Measurements from ENCODE around the gene NUP85. TPM values are rescaled to one million over a fixed set of nuclear protein-coding genes. Genes with fewer than 3 reads are reported as not detected.
A peak's percentile ranks its signal among the peaks of the same experiment; 100 is the strongest.

NUP85 gene
- polyA plus RNA-seq, 1 of the 3 experiments (the other 2 are of a cell fraction): 80.5 TPM

DNA sequence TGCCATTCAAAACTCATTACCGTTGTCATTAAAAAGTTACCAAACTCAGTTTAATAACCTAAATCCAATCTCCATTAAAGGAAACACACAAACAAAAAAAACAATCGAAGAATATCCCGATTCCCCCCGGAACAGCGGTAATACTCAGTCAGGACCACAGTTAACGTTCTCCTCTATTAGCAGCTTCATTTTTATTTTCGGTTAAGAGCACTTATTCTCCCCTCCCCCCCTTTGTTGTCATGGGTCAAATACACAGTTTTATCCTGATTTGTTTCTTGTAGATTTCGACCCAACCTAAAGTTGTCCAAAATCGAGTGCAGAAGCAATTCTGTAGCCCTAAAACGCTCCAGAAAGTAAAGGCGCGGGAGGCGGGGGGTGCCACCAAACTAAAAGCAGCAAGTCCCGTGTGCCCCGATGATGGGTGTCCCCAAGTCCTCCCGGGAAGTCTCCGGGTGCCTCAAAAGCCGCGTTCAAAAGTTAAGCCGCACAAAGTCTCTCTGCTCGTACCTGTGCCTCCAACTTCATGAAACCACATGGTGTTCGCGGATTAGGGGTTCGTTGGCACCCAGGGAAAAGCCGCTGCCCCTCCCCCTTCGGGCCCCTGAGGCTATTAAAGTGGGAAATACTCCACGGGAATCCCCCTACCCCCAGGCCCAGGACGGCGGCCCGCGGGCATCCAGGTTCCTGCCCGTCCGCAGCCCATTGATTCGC lies 23.7 kb upstream of the NUP85 start:
- peaks cover 68% of the 10 kb centered on the region for H3K79me2 ChIP-seq (ENCODE audit: insufficient read depth)
- DNase-seq: peak; percentile 36
- H3K9ac ChIP-seq: peak overlapping the region; percentile 99
- peaks cover 3 to 41% of the 10 kb centered on the region in 2 experiments for H3K36me3 ChIP-seq (replicated peaks in 1 of 2; ENCODE audit: control insufficient read depth in 1 of 2, insufficient read depth in 2 of 2, low read length in 1 of 2)
- peak overlapping the region; percentile 67 to 93 for H3K4me3 ChIP-seq (ENCODE audit: low read depth in 2 of 2, low read length in 1 of 2)
- H3K27ac ChIP-seq (ENCODE audit: low read depth in 2 of 2, low read length in 1 of 2): peak overlapping the region; percentile 90 to 99
- H4K20me1 ChIP-seq (ENCODE audit: insufficient read depth): peaks cover 50% of the 10 kb centered on the region
- CTCF ChIA-PET: interaction anchor here (0.7 to 4.1 kb wide), 10 partner anchors 10 to 226 kb away, joined by 3 to 26 read pairs (median 4); partner anchors contain the start of genes CDR2L, MIF4GD and NT5C
- H3K4me1 ChIP-seq (ENCODE audit: control insufficient read depth in 1 of 2, insufficient read depth in 2 of 2, low read depth in 1 of 2, low read length in 1 of 2): peaks cover 3 to 6% of the 10 kb centered on the region in 2 experiments; a peak in 2 of 4 replicates
- H3K9me3 ChIP-seq: no peaks in the 10 kb centered on the region
- no peak overlapping the region for H2AFZ ChIP-seq (ENCODE audit: low read depth)
- no peaks in the 10 kb centered on the region for H3K27me3 ChIP-seq (ENCODE audit: insufficient read depth)
- TF ChIP-seq POLR2AphosphoS5 (IDR thresholded peaks at IDR 0.05; ENCODE audit: low read depth, low read length): no peak
- peak; percentile 8; the same call in 1 of the 2 replicates for TF ChIP-seq MAX (IDR thresholded peaks at IDR 0.05; ENCODE audit: low read depth)
- TF ChIP-seq EZH2phosphoT487 (IDR thresholded peaks at IDR 0.05; ENCODE audit: borderline replicate concordance, low read depth): no peak
- TF ChIP-seq RXRA (IDR thresholded peaks at IDR 0.05; ENCODE audit: borderline replicate concordance, low read depth): no peak
- TF ChIP-seq CHD2 (IDR thresholded peaks at IDR 0.05; ENCODE audit: low read length, partially characterized antibody): no peak
- TF ChIP-seq TEAD4 (IDR thresholded peaks at IDR 0.05; ENCODE audit: borderline replicate concordance, insufficient read depth): no peak
- TF ChIP-seq, protein P1, sequence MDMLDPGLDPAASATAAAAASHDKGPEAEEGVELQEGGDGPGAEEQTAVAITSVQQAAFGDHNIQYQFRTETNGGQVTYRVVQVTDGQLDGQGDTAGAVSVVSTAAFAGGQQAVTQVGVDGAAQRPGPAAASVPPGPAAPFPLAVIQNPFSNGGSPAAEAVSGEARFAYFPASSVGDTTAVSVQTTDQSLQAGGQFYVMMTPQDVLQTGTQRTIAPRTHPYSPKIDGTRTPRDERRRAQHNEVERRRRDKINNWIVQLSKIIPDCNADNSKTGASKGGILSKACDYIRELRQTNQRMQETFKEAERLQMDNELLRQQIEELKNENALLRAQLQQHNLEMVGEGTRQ (IDR thresholded peaks at IDR 0.05; ENCODE audit: borderline replicate concordance, low read depth, low read length): no peak
- TF ChIP-seq RCOR1 (IDR thresholded peaks at IDR 0.05; ENCODE audit: low read length): no peak
- TF ChIP-seq SIN3A (IDR thresholded peaks at IDR 0.05; ENCODE audit: borderline replicate concordance, low read depth, low read length): no peak
- TF ChIP-seq RFX5 (IDR thresholded peaks at IDR 0.05; ENCODE audit: low read length): no peak
- TF ChIP-seq, protein P2, sequence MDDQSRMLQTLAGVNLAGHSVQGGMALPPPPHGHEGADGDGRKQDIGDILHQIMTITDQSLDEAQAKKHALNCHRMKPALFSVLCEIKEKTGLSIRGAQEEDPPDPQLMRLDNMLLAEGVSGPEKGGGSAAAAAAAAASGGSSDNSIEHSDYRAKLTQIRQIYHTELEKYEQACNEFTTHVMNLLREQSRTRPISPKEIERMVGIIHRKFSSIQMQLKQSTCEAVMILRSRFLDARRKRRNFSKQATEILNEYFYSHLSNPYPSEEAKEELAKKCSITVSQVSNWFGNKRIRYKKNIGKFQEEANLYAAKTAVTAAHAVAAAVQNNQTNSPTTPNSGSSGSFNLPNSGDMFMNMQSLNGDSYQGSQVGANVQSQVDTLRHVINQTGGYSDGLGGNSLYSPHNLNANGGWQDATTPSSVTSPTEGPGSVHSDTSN (IDR thresholded peaks at IDR 0.05): no peak
- TF ChIP-seq, protein P3, sequence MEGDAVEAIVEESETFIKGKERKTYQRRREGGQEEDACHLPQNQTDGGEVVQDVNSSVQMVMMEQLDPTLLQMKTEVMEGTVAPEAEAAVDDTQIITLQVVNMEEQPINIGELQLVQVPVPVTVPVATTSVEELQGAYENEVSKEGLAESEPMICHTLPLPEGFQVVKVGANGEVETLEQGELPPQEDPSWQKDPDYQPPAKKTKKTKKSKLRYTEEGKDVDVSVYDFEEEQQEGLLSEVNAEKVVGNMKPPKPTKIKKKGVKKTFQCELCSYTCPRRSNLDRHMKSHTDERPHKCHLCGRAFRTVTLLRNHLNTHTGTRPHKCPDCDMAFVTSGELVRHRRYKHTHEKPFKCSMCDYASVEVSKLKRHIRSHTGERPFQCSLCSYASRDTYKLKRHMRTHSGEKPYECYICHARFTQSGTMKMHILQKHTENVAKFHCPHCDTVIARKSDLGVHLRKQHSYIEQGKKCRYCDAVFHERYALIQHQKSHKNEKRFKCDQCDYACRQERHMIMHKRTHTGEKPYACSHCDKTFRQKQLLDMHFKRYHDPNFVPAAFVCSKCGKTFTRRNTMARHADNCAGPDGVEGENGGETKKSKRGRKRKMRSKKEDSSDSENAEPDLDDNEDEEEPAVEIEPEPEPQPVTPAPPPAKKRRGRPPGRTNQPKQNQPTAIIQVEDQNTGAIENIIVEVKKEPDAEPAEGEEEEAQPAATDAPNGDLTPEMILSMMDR (IDR thresholded peaks at IDR 0.05): no peak
- TF ChIP-seq MXI1 (IDR thresholded peaks at IDR 0.05; ENCODE audit: low read depth, low read length): peak; percentile 10; the same call in 1 of the 2 replicates
- no peak for TF ChIP-seq JUND (IDR thresholded peaks at IDR 0.05)
- H3K4me2 ChIP-seq: peak overlapping the region; percentile 99
- WGBS (ENCODE audit: low lambda C conversion rate): 1% methylated on average over 27 of the region's 34 CpGs
- H3F3A ChIP-seq (replicated peaks; ENCODE audit: insufficient read depth): peaks cover 20% of the 10 kb centered on the region
- POLR2A ChIA-PET: interaction anchor here (0.6 kb wide), 1 partner anchor 56 kb away, joined by 3 read pairs; no protein-coding TSS in a partner anchor
- H3K9me2 ChIP-seq: no peaks in the 10 kb centered on the region

Measured in SK-N-SH (cell line).